ENCODE measurements around the gene KTI12.
"Not testable (repeated sequence)": the region's sequence is repeated elsewhere in the genome, so short reads cannot be mapped to it uniquely, and the experiment has no call there.

Gene KTI12

GRCh38 chr1:52041551-52042185, 8.1 kb upstream of the KTI12 start:
- no peak for DNase-seq (ENCODE audit: low spot score)

GRCh38 chr1:52037909-52038308, 4.3 kb upstream of the KTI12 start:
- DNase-seq (ENCODE audit: low spot score) = no peak

- no peak for DNase-seq (ENCODE audit: low spot score)
These were observed 3.8 kb upstream of the KTI12 start for GRCh38 chr1:52037402-52037814.

GRCh38 chr1:52034050-52034384, 407 bp upstream of the KTI12 start:
- no peak for DNase-seq (ENCODE audit: low spot score)

GRCh38 chr1:52032785-52033131, 852 bp downstream of the KTI12 start:
- DNase-seq (ENCODE audit: low spot score) = peak; percentile 67

GRCh38 chr1:52032124-52032784, 1.4 kb downstream of the KTI12 start:
- DNase-seq (ENCODE audit: low spot score) = no peak

- not testable (repeated sequence) for DNase-seq (ENCODE audit: low spot score)
These were observed 4.8 kb downstream of the KTI12 start for GRCh38 chr1:52028839-52029238.

- DNase-seq (ENCODE audit: low spot score) = no peak
These were observed 5.3 kb downstream of the KTI12 start for GRCh38 chr1:52028328-52028727.

GRCh38 chr1:52026278-52026677, 7.3 kb downstream of the KTI12 start:
- no peak for DNase-seq (ENCODE audit: low spot score)

GRCh38 chr1:52022133-52022532, 11.5 kb downstream of the KTI12 start:
- no peak for DNase-seq (ENCODE audit: low spot score)

GRCh38 chr1:52008071-52008809, 25.4 kb downstream of the KTI12 start:
- no peak for DNase-seq (ENCODE audit: low spot score)

- DNase-seq (ENCODE audit: low spot score) = no peak
These were observed 26.2 kb downstream of the KTI12 start for GRCh38 chr1:52007215-52008002.

GRCh38 chr1:52006081-52006553, 27.5 kb downstream of the KTI12 start:
- DNase-seq (ENCODE audit: low spot score) = not testable (repeated sequence)

GRCh38 chr1:52005548-52005947, 28.1 kb downstream of the KTI12 start:
- peak; percentile 53 for DNase-seq (ENCODE audit: low spot score)

GRCh38 chr1:52003877-52004276, 29.7 kb downstream of the KTI12 start:
- no peak for DNase-seq (ENCODE audit: low spot score)

GRCh38 chr1:52002038-52002917, 31.3 kb downstream of the KTI12 start:
- peak; percentile 90 for DNase-seq (ENCODE audit: low spot score)

- DNase-seq (ENCODE audit: low spot score) = no peak
These were observed 34.9 kb downstream of the KTI12 start for GRCh38 chr1:51998701-51999100.

GRCh38 chr1:51997974-51998382, 35.6 kb downstream of the KTI12 start:
- no peak for DNase-seq (ENCODE audit: low spot score)

- DNase-seq (ENCODE audit: low spot score) = peak; percentile 92
These were observed 43.1 kb downstream of the KTI12 start, which contains the start of gene RAB3B for GRCh38 chr1:51990478-51990965. TSS of gene RAB3B (minus strand) at chr1:51990700. CDS start at chr1:51977117, 13,583 bp downstream.

- DNase-seq (ENCODE audit: low spot score) = no peak
These were observed 43.8 kb downstream of the KTI12 start for GRCh38 chr1:51989582-51990477.

All from AG08395 (cell line).